Measurements from ENCODE around the gene UFD1. TPM values are rescaled to one million over a fixed set of nuclear protein-coding genes. Genes with fewer than 3 reads are reported as not detected.

UFD1 gene
- total RNA-seq, 1 donor from 2014 or later = 36.2 TPM

DNA sequence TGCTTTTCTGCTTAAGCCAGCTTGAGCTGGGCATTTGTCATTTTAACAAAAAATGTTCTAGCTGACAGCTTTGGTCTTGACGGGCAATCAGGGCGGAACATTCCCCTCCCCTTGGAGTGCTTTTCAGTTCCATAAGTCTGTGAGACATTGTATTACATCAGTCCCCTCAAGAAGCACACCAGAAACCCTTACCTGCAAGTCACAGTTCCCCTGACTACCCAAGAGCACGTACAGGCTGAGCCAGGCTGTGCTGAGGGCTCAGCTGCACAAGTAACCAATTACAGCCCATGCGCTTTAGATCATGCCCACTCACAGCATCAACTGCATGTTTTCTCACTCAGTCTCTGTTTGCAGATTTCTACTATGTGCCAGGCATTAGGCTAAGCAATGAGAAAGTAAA, 66.5 kb downstream of the UFD1 start:
- intact Hi-C loops (cut with DNase I) = no loop called here
- no peak for DNase-seq (ENCODE audit: low spot score)

DNA sequence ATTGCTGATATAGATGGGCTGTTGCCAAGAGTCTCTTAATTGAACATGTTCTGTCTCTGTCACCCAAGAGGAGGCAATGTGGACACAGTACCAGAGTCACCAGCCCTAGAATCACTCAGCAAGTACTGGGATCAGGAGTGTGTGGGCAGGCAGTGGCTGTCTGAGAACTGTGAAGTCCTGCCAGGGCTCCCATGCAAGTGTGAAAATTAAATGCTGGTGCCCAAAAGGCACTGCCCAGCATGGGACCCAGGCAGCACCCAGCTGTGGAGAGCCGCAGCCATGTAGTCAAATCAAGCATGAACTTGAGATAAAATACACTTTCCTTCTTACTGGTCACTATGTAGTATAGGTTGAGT, 67.3 kb downstream of the UFD1 start:
- intact Hi-C loops (cut with DNase I) = no loop called here

GRCh38 chr22:19410941-19411689, 67.9 kb downstream of the UFD1 start:
- DNase-seq (ENCODE audit: low spot score) = no peak
- intact Hi-C loops (cut with DNase I) = no loop called here

More for the DNA sequence above, 67.3 kb downstream of the UFD1 start:
- DNase-seq (ENCODE audit: low spot score) = no peak

DNA sequence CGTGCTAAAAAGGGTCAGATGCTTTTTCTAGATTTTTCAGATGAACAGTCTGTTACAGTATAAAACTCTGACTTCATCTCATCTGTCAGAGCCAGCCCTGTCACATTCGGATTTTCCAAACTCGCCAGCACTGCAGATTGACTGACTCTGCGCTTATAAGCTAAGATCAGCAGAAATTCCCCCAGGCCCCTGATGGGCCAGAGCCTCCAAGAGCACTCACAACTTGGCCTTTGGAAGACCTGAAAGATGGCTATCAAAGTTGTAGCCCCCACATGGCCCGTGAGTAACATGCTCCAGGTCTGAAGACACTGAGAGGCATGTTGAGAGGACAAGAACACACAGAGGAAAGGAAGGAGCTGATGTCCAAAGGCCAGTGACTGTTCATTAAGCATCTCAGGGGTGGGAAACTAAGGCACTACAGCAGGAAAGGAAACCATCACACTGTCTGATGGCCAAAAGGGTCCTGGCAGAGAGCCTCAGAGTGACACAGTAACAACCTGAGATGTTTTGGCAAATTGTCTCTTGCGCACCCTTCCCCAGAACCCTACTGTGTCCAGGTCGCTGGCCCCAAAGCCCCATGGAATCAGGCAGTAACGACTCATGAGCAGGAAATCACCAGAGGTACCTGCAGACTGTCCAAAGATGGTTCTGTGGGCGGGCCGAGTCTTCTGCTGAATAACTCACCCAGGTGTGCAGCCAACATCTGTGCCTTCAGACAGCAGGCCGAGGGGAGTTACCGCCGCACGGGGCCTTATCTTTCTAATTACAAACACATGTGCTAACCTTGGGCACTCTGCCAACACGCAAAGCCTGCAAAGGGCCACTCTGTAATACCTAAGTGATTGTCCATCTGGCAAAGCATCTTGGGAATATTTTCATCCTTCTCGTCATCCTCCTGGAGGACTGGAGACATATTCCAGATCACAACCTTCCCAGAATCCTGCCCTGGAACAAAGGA, 71.1 kb downstream of the UFD1 start:
- DNase-seq (ENCODE audit: low spot score) = no peak
- intact Hi-C loops (cut with DNase I) = loop anchor here (10.0 kb wide), 1 partner anchor 63 kb away; no protein-coding TSS in a partner anchor

- no peak for DNase-seq (ENCODE audit: low spot score)
- intact Hi-C loops (cut with DNase I) = loop anchor here (10.0 kb wide), 1 partner anchor 62 kb away; no protein-coding TSS in a partner anchor
These were observed 72.1 kb downstream of the UFD1 start for GRCh38 chr22:19406846-19407245.

DNA sequence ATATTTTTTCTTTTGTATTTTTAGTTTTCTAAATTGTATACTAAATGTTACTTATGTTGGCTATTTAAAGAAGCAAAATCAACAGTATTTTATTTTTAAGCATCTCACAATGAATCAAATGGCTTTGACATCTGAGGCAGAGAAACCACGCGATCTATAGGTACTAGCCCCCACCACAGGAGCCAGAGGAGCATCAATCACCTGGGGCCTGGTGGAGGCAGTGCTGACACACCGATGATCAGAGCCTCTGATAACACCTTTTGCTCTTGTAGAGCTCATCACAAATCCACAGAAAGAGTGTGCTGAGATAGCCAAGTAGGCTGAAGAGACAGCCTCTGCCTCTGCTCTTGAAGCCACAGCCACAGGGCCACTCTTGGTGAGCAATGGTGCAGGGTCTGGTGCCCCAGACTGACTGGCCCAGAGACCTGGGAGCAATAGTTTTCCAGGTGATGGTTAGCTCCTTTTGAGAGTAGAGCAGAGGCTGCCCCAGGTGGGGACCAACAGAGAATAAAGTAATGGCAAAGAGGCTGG, 72.6 kb downstream of the UFD1 start:
- intact Hi-C loops (cut with DNase I) = loop anchor here (10.0 kb wide), 1 partner anchor 62 kb away; no protein-coding TSS in a partner anchor

GRCh38 chr22:19405652-19406051, 73.3 kb downstream of the UFD1 start:
- intact Hi-C loops (cut with DNase I) = loop anchor here (10.0 kb wide), 1 partner anchor 61 kb away; no protein-coding TSS in a partner anchor
- no peak for DNase-seq (ENCODE audit: low spot score)

More for the DNA sequence above, 72.6 kb downstream of the UFD1 start:
- no peak for DNase-seq (ENCODE audit: low spot score)

- no peak for DNase-seq (ENCODE audit: low spot score)
- intact Hi-C loops (cut with DNase I) = loop anchor here (10.0 kb wide), 1 partner anchor 60 kb away; no protein-coding TSS in a partner anchor
These were observed 73.9 kb downstream of the UFD1 start for GRCh38 chr22:19405133-19405532.

DNA sequence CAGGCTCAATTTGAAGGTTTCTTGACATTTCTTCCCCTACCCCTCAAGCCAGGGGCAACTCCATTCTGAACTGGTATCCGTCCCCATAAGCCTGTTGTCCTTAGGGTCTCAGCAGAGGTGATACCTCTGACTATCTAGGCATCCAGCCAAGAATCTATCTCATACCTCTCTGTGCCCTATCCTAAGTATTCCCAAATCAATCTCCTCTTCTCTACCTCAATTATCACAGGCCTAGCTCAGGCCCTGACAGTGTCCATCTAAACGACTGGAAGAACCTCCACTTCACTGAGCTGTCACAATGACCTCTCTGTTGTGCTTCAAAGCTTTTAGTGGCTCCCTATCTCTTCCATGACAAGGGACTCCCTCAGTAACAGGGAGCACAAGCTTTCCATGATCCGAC, 74.3 kb downstream of the UFD1 start:
- intact Hi-C loops (cut with DNase I) = loop anchor here (10.0 kb wide), 1 partner anchor 60 kb away; no protein-coding TSS in a partner anchor
- DNase-seq (ENCODE audit: low spot score) = no peak

DNA sequence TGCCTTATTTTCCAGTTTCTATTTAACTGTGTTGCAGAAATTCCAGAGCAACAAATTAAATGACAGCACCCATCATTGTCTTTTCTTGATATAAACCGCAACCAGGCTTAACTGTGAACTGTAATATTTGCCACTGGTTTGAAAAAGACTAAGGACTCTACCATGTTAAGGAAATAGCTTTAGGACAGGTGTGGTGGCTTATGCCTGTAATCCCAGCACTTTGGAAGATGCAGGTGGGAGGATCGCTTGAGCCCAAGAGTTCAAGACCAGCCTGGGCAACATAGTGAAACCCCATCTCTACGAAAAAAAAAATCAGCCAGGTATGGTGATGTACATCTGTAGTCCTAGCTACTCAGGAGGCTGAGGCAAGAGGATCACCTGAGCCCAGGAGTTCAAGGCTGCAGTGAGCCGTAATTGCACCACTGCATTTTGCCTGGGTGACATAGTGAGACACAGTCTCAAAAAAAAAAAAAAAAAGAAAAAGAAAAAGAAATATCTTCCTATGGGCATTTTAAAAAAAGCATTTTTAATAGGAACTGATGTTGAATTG, 76.3 kb downstream of the UFD1 start:
- no peak for DNase-seq (ENCODE audit: low spot score)
- intact Hi-C loops (cut with DNase I) = loop anchor here (10.0 kb wide), 1 partner anchor 58 kb away; no protein-coding TSS in a partner anchor

DNA sequence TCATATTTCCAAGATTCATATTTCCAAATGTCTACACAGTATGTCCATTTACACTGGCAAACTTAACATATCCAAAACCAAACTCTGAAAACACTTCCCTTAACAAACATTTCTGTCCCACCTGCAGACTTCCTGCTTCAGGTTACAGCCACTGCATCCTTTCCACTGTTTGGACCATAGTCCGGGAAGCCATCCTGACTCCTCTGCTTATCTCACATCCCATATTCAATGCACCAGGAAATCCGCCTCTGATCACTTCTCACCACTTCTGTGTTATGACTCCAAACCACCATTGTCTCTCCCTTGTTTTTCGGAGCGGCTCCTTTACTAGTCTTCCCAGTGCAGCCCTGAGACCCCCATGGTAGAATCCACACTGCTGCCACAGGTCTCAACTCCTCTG, 77.5 kb downstream of the UFD1 start:
- no peak for DNase-seq (ENCODE audit: low spot score)
- intact Hi-C loops (cut with DNase I) = loop anchor here (10.0 kb wide), 1 partner anchor 57 kb away; no protein-coding TSS in a partner anchor

- intact Hi-C loops (cut with DNase I) = loop anchor here (10.0 kb wide), 1 partner anchor 56 kb away; no protein-coding TSS in a partner anchor
- no peak for DNase-seq (ENCODE audit: low spot score)
These were observed 78.1 kb downstream of the UFD1 start for GRCh38 chr22:19400881-19401280.

Other genes starting within 250 kb of the UFD1 start
- 18.0 TPM for gene CLTCL1, start 187.5 kb downstream of the UFD1 start, total RNA-seq
- 15.0 TPM for gene HIRA, start 47.5 kb downstream of the UFD1 start, total RNA-seq
- 44.1 TPM for gene MRPL40, start 46.6 kb downstream of the UFD1 start, total RNA-seq
- 48.7 TPM for gene C22orf39, start 31.5 kb downstream of the UFD1 start, total RNA-seq
- gene CDC45, start 727 bp upstream of the UFD1 start, total RNA-seq = not detected
- gene CLDN5, start 45.2 kb upstream of the UFD1 start, total RNA-seq = 9.3 TPM
- gene SEPTIN5, start 235.3 kb upstream of the UFD1 start, total RNA-seq = 191 TPM
- gene GP1BB, start 244.3 kb upstream of the UFD1 start, total RNA-seq = 5.5 TPM